ENCODE measurements around the gene GPR35.

- TF ChIP-seq EZH2 (IDR thresholded peaks at IDR 0.05; ENCODE audit: borderline replicate concordance, low read length) (no peak), CTCF (IDR thresholded peaks at IDR 0.05; ENCODE audit: low read length) (no peak)
Measured at GRCh38 chr2:240647503-240648154, 22.3 kb downstream of the GPR35 start.
